SJCRH30 (cell line): ENCODE results near the gene WDR26. TPM values are rescaled to one million over a fixed set of nuclear protein-coding genes. Genes with fewer than 3 reads are reported as not detected.
"Not testable (repeated sequence)": the region's sequence is repeated elsewhere in the genome, so short reads cannot be mapped to it uniquely, and the experiment has no call there.

ENCODE experiments used
- DNase-seq, 2 experiments: peaks; one replicate each; pipeline ENCODE4 v3.0.0-alpha.2; 2015 to 2020
- H3K27ac ChIP-seq: fragments of 250-450 bp; sonication (Bioruptor Pico); 2 replicates; pipeline ENCODE4 v1.5.1; 2020; ENCODE audit warnings: mild to moderate bottlenecking, moderate library complexity
- H3K27me3 ChIP-seq: fragments of 250-450 bp; sonication (Bioruptor Pico); 2 replicates; pipeline ENCODE4 v1.5.1; 2020; ENCODE audit warnings: mild to moderate bottlenecking, moderate library complexity
- H3K36me3 ChIP-seq: fragments of 250-450 bp; sonication (Bioruptor Pico); 2 replicates; pipeline ENCODE4 v1.5.1; 2020; ENCODE audit warnings: mild to moderate bottlenecking, moderate library complexity
- H3K4me1 ChIP-seq: fragments of 250-450 bp; sonication (Bioruptor Pico); 2 replicates; pipeline ENCODE4 v1.5.1; 2020; ENCODE audit warnings: mild to moderate bottlenecking, moderate library complexity
- H3K4me3 ChIP-seq: fragments of 250-450 bp; sonication (Bioruptor Pico); 2 replicates; pipeline ENCODE4 v1.5.1; 2020; ENCODE audit warnings: mild to moderate bottlenecking, moderate library complexity
- H3K9me3 ChIP-seq: fragments of 250-450 bp; sonication (Bioruptor Pico); replicated peaks from 2 replicates; pipeline ENCODE4 v1.5.1; 2020; ENCODE audit warnings: mild to moderate bottlenecking, moderate library complexity
- total RNA-seq: library from RNA; depleted of rRNA; stranded (reverse); fragments of >200 nt; shearing (Covaris generic); gene quantifications from 2 replicates; pipeline ENCODE4 v1.2.3, GENCODE V29; 2014; rRNA removed

The WDR26 gene
- total RNA-seq, 1 experiment from 2014 or later: 40.0 TPM

DNA sequence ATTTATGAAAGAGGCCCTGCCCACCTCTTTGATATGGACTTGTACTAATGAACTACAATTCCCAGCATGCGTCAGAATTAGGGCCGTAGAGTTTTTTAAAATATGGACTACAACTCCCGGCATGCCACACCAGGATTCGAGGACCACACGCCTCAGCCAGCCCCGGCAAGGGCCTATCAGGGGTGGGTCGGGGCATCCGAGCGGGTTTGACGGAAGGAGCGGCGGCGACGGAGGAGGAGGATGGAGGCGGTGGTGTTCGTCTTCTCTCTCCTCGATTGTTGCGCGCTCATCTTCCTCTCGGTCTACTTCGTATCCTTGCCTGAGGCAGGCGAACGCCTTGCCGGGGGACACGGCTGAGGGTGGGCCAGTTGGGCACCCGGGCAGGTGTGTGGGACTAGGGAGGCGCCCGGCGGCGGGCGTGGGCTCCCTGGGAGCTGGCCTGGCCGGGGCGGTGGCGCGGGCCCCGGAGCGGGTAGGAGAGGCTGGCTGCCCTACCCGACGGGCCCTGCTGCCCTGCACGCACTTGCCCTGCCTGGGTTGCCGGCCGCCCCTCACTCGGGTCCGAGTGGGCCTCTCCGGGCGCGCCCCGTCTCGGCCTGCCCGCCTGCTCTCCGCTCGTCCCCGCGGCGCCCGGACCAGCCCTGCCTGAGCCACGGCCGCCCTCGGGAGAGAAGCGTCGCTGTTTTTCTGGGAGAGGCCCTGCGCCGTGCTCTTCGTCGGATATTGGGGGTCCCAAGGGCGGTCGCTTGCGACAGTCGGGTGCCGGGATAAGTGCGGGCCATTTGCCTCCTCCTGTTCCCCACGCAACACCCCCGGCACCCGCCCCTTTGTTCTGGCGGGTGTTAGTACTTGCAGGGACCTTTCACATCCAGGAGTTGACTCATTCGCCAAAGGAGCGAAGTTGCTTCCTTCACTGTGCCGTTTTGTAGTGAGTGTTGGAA, 77.6 kb downstream of the WDR26 start, which contains the start of gene CNIH4:
TSS of gene CNIH4 (plus strand) at position 195 of the 941 bp plus-strand sequence. CDS start at position 241, 46 bp downstream.
- Histone ChIP-seq H3K9me3 (no peaks in the 10 kb centered on the region), H3K27ac (peak within 1 kb of the TSS; percentile 38), H3K36me3 (peaks cover 2% of the 10 kb centered on the region; the same call in 1 of the 2 replicates), H3K27me3 (no peaks in the 10 kb centered on the region), H3K4me3 (peak within 1 kb of the TSS; percentile 87), H3K4me1 (no peaks in the 10 kb centered on the region)
- DNase-seq: peak; percentile 93 to 96

DNA sequence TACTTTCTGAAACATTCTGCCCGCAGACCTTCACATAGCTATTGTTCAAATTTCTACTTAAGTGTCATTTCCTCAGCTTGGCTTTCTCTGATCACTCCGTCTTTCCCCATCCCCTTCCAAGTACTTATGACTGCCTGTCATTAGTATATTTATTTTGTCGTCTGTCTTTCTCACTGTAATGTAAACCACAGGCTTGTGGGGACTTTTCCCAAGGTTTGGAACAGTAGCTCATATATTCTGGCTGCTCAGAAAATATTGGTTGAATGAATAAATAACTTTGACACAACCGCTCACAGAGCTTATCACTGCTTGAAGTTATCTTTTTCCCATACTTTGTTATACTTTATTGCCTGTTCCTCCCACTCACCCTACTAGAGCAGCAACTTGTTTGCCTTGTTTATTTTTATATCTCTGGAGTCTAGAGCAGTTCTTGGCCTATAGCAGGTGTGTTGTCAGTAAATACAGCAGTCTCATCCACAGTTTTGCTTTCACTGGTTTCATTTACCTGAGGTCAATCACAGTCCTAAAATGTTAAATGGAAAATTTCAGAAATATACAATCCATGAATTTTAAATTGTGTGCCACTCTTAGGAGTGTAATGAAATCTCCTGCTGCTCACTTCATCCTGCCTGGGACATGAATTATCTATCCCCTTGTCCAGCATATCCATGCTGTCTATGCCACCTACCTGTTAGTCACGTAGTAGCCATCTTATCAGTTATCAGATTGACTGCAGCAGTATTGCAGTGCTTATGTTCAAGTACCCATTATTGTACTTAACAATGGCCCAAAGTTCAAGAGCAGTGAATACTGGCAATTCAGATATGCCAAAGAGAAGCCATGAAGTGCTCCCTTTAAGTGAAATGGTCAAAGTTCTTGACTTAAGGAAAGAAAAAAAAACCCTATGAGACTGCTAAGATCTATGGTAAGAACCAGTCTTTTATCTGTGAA, 80.3 kb downstream of the WDR26 start:
- H3K36me3 ChIP-seq: no peaks in the 10 kb centered on the region; the same call in 1 of the 2 replicates
- no peaks in the 10 kb centered on the region for H3K27me3 ChIP-seq
- no peak overlapping the region for H3K4me3 ChIP-seq
- H3K4me1 ChIP-seq: no peaks in the 10 kb centered on the region
- no peak for DNase-seq
- 0 out of 2 replicates have a peak, but pooled peaks cover 5% of the 10 kb centered on the region for H3K9me3 ChIP-seq
- no peak overlapping the region for H3K27ac ChIP-seq

DNA sequence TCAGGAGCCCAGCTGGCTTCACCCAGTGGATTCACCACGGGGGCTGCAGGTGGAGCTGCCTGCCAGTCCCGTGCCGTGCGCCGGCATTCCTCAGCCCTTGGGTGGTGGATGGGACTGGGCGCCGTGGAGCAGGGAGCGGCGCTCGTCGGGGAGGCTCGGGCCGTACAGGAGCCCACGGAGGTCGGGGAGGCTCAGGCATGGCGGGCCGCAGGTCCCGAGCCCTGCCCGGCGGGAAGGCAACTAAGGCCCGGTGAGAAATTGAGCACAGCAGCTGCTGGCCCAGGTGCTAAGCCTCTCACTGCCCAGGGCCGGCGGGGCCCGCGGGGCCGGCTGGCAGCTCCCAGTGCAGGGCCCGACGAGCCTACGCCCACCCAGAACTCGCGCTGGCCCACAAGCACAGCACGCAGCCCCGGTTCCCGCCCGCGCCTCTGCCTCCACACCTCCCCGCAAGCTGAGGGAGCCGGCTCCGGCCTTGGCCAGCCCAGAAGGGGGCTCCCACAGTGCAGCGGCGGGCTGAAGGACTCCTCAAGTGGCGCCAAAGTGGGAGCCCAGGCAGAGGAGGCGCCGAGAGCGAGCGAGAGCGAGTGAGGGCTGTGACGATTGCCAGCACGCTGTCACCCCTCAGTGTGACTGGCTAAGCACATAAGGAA, 82.0 kb downstream of the WDR26 start:
- not testable (repeated sequence) for H3K9me3 ChIP-seq, H3K27me3 ChIP-seq, H3K36me3 ChIP-seq, H3K27ac ChIP-seq, DNase-seq, H3K4me3 ChIP-seq, H3K4me1 ChIP-seq

DNA sequence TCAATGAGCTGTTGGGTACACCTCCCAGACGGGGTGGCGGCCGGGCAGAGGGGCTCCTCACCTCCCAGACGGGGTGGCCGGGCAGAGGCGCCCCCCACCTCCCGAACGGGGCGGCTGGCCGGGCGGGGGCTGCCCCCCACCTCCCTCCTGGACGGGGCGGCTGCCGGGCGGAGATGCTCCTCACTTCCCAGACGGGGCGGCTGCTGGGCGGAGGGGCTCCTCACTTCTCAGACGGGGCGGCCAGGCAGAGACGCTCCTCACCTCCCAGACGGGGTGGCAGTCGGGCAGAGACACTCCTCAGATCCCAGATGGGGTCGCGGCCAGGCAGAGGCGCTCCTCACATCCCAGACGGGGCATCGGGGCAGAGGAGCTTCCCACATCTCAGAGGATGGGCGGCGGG, 84.9 kb downstream of the WDR26 start:
- H3K27me3 ChIP-seq, H3K9me3 ChIP-seq, DNase-seq, H3K27ac ChIP-seq, H3K36me3 ChIP-seq, H3K4me1 ChIP-seq, H3K4me3 ChIP-seq: not testable (repeated sequence)

DNA sequence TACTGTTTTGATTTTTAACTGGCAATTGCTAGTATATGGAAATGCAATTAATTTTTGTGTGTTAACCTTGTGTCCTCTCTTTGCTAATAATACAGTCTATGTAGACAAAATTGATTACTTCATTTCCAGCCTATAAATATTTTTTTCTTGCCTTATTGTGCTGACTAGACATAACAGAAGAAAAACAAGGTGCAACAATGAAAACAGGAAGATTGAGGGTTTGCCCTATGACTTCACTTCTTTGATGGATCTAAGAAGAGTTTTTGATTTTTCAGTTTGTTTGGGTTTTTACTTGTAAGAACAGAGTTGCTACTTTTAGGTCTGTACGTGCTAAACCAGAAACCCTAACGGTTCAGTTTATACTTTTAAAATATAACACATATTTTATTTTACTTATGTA, 86.5 kb downstream of the WDR26 start:
- H3K27me3 ChIP-seq: no peaks in the 10 kb centered on the region
- no peaks in the 10 kb centered on the region for H3K4me1 ChIP-seq
- DNase-seq: no peak
- H3K4me3 ChIP-seq: no peak overlapping the region
- H3K27ac ChIP-seq: no peak overlapping the region
- no peaks in the 10 kb centered on the region for H3K36me3 ChIP-seq
- H3K9me3 ChIP-seq: peaks cover 15% of the 10 kb centered on the region; the same call in 1 of the 2 replicates

DNA sequence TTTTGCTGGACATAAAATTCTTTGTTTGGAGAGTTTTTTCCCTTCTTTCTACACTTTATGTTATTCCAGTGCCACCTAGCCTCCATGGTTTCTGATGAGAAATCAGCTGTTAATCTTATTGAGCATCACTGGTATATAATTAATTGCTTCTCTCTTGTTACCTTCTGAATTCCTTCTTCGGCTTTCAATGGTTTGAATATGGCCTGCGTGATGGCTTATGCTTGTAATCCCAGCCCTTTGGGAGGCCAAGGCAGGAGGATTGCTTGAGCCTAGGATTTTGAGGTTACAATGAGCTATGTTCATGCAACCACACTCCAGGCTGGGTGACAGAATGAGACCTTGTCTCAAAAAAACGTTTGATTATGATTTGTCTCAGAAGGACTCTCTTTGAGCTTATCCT, 90.9 kb downstream of the WDR26 start:
- no peak for DNase-seq
- no peaks in the 10 kb centered on the region for H3K4me1 ChIP-seq
- no peaks in the 10 kb centered on the region for H3K36me3 ChIP-seq
- no peaks in the 10 kb centered on the region for H3K27me3 ChIP-seq
- no peak overlapping the region for H3K4me3 ChIP-seq
- H3K9me3 ChIP-seq: peaks cover 12% of the 10 kb centered on the region; the same call in 1 of the 2 replicates
- no peak overlapping the region for H3K27ac ChIP-seq

DNA sequence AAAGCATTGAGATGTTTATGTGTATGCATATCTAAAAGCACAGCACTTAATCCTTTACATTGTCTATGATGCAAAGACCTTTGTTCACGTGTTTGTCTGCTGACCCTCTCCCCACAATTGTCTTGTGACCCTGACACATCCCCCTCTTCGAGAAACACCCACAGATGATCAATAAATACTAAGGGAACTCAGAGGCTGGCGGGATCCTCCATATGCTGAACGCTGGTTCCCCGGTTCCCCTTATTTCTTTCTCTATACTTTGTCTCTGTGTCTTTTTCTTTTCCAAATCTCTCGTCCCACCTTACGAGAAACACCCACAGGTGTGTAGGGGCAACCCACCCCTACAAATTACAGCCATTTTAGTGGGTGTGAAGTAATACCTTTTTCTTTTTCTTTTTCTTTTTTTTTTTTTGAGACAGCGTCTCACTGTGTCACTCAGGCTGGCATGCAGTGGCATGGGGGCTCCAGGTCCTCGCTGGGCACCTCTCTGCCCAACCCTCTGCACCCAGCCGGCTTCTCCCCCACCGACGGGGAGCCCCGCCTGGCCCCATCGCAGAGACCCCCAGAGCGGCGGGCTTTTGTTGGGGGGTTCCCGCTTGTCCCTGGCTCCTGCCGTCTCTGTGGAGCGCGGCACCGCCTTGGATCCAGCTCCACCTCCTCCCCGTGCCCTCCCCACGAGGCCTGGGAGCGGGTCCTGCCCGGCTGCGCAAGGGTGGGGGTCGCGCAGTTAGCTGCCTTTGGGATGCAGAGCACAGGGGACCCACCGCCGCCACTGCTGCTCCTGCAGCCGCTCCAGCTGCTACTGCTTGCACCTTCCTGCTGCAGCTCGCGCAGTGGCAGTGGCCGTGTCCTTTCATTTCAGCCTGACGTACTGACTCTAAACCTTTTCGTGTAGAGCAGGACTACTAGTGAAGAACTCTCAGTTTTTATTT, 93.9 kb downstream of the WDR26 start:
- not testable (repeated sequence) for H3K27ac ChIP-seq, H3K36me3 ChIP-seq, H3K4me1 ChIP-seq, H3K4me3 ChIP-seq, H3K27me3 ChIP-seq, DNase-seq
- peaks cover 12% of the 10 kb centered on the region; the same call in 1 of the 2 replicates for H3K9me3 ChIP-seq

DNA sequence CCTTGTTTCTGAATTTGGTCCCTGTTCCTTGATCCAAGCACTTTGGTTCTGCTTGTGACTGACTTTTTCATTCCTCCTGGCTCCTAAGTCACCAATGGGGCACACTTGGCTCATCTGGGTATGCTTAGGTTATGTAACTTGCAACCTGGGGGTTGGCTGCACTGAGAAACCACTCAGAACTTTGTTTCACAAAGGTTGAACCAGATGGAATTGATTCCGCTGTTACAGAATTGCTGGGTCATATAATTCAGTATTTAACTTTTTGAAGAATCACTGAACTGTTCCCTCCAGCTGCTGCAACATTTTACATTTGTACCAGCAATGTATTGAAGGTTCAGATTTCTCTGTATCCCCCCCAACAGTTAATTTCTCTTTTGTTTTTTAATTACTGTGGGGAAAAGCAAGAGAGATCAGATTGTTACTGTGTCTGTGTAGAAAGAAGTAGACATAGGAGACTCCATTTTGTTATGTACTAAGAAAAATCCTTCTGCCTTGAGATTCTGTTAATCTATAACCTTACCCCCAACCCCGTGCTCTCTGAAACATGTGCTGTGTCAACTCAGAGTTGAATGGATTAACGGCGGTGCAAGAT, 95.1 kb downstream of the WDR26 start:
- H3K9me3 ChIP-seq: peaks cover 7% of the 10 kb centered on the region; the same call in 1 of the 2 replicates
- no peaks in the 10 kb centered on the region for H3K27me3 ChIP-seq
- no peak overlapping the region for H3K4me3 ChIP-seq
- H3K27ac ChIP-seq: no peak overlapping the region
- no peaks in the 10 kb centered on the region for H3K4me1 ChIP-seq
- H3K36me3 ChIP-seq: no peaks in the 10 kb centered on the region
- no peak for DNase-seq

DNA sequence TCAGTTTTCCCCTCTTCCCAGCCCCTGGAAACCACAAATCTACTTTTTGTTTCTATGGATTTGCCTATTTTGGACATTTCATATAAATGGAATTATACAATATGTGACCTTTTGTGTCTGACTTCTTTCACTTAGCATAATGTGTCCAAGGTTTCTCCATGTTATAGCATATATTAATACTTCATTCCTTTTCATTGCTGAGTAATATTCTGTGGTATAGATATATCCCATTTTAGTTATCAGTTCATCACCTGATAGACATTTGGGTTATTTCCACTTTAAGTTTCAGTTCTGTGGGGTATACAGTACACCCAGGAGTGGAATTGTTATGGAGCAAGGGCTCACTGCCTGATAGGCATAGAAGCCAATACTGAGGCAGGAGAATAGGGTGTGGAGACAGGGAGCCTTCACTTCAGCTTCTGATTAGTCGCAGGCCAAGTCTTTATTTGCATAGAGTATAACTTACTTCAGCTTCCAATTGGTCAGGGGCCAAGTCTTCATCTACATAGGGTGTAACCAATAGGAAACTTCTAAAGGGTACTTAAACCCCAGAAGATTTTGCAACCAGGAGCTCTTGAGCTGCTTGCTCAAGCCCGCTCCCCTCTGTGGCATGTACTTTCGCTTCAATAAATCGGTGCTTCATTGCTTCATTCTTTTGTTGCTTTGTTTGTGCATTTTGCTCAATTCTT, 96.3 kb downstream of the WDR26 start:
- Histone ChIP-seq H3K27me3 (no peaks in the 10 kb centered on the region), H3K4me1 (no peaks in the 10 kb centered on the region), H3K27ac (no peak overlapping the region), H3K4me3 (no peak overlapping the region), H3K36me3 (no peaks in the 10 kb centered on the region), H3K9me3 (0 out of 2 replicates have a peak, but pooled peaks cover 2% of the 10 kb centered on the region)
- peak; percentile 18 to 50 for DNase-seq

Other genes starting within 250 kb of the WDR26 start
- gene NVL, start 104.6 kb downstream of the WDR26 start, total RNA-seq: 35.9 and 49.3 TPM in 2 replicates
- 71.5 and 87.5 TPM in 2 replicates for gene CNIH4, start 77.9 kb downstream of the WDR26 start, total RNA-seq
- 0.49 and 0.61 TPM in 2 replicates for gene CNIH3, start 181.5 kb upstream of the WDR26 start, total RNA-seq